Neural cell (in vitro differentiated cells): Measurements from ENCODE around the gene KRT5.

Experiments used
- CTCF ChIP-seq: fragments of 450-650 bp; IDR thresholded peaks from 2 replicates; pipeline ENCODE4 v1.5.1; 2014; ENCODE audit warnings: antibody characterized with exemption, mild to moderate bottlenecking, moderate library complexity; ENCODE audit not compliant: poor library complexity, severe bottlenecking
- EZH2 ChIP-seq: fragments of 200-600, 300-800 bp; shearing (Covaris generic), sonication (generic); IDR thresholded peaks from 2 replicates; pipeline ENCODE4 v1.6.1; 2014; ENCODE audit warnings: antibody characterized with exemption, low read length, borderline replicate concordance, mild to moderate bottlenecking; ENCODE audit not compliant: insufficient read depth, poor library complexity, severe bottlenecking
- MXI1 ChIP-seq: fragments of 450-650 bp; conservative IDR thresholded peaks from 2 replicates; pipeline ENCODE4 v1.6.1; 2014; ENCODE audit warnings: antibody characterized with exemption, mild to moderate bottlenecking; ENCODE audit not compliant: poor library complexity, severe bottlenecking
- POLR2AphosphoS5 ChIP-seq: IDR thresholded peaks from 2 replicates; pipeline ENCODE4 v1.6.1; 2012
- REST ChIP-seq: IDR thresholded peaks from 2 replicates; pipeline ENCODE4 v1.6.1; 2012; ENCODE audit warnings: borderline replicate concordance
- SMC3 ChIP-seq: fragments of 450-650 bp; conservative IDR thresholded peaks from 2 replicates; pipeline ENCODE4 v1.6.1; 2014; ENCODE audit warnings: antibody characterized with exemption, mild to moderate bottlenecking, moderate library complexity; ENCODE audit not compliant: poor library complexity

- no peak for TF ChIP-seq CTCF
- no peak for TF ChIP-seq POLR2AphosphoS5
- TF ChIP-seq EZH2: no peak
- TF ChIP-seq REST: no peak
- TF ChIP-seq MXI1: no peak
- no peak for TF ChIP-seq SMC3
Observed at GRCh38 chr12:52543985-52544883, 24.0 kb upstream of the KRT5 start.
